Skeletal muscle tissue (tissue), 4 donors: ENCODE measurements around the gene TMEM167B. TPM values are rescaled to one million over a fixed set of nuclear protein-coding genes. Genes with fewer than 3 reads are reported as not detected.

ENCODE experiments used
- H3K27ac ChIP-seq: one replicate; pipeline ENCODE4 v1.7.0; 2013; ENCODE audit warnings: mild to moderate bottlenecking, low read depth, low read length, inconsistent platforms
- H3K27me3 ChIP-seq, 3 donors: one replicate each; pipeline ENCODE4 v1.7.0; 2013; ENCODE audit warnings: low read length in 3 of 3; ENCODE audit not compliant: control insufficient read depth in 3 of 3, insufficient read depth in 3 of 3
- H3K36me3 ChIP-seq, 3 donors: one replicate each; pipeline ENCODE4 v1.7.0; 2013; ENCODE audit warnings: low read length in 3 of 3; ENCODE audit not compliant: control insufficient read depth in 3 of 3, insufficient read depth in 3 of 3
- H3K4me1 ChIP-seq, 3 donors: one replicate each; pipeline ENCODE4 v1.7.0; 2013; ENCODE audit warnings: low read length in 3 of 3, mild to moderate bottlenecking in 3 of 3; ENCODE audit not compliant: control insufficient read depth in 3 of 3, insufficient read depth in 3 of 3
- H3K4me3 ChIP-seq, 3 donors: one replicate each; pipeline ENCODE4 v1.7.0; 2013; ENCODE audit warnings: low read length in 3 of 3
- H3K9ac ChIP-seq, 3 donors: one replicate each; pipeline ENCODE4 v1.7.0; 2013; ENCODE audit warnings: low read length in 3 of 3, mild to moderate bottlenecking in 3 of 3, moderate library complexity in 2 of 3, low read depth in 1 of 3
- H3K9me3 ChIP-seq, 3 donors: one replicate each; pipeline ENCODE4 v1.7.0; 2013; ENCODE audit warnings: low read length in 3 of 3; ENCODE audit not compliant: control insufficient read depth in 3 of 3
- total RNA-seq: library from RNA; depleted of rRNA; stranded (reverse); fragments of >200 nt; gene quantifications from one replicate; pipeline ENCODE4 v1.2.3, GENCODE V29; 2014
- donor health status: Osteomylitis.

The TMEM167B gene
- total RNA-seq, 1 donor from 2014 or later: 20.4 TPM

GRCh38 chr1:109056064-109056463 lies 34.5 kb upstream of the TMEM167B start:
- Histone ChIP-seq H3K27ac (no peak overlapping the region), H3K9ac (no peak overlapping the region), H3K9me3 (no peaks in the 10 kb centered on the region), H3K36me3 (no peaks in the 10 kb centered on the region), H3K27me3 (no peaks in the 10 kb centered on the region), H3K4me1 (peaks cover under 1 to 4% (median 2%) of the 10 kb centered on the region in 3 donors), H3K4me3 (no peak overlapping the region)

DNA sequence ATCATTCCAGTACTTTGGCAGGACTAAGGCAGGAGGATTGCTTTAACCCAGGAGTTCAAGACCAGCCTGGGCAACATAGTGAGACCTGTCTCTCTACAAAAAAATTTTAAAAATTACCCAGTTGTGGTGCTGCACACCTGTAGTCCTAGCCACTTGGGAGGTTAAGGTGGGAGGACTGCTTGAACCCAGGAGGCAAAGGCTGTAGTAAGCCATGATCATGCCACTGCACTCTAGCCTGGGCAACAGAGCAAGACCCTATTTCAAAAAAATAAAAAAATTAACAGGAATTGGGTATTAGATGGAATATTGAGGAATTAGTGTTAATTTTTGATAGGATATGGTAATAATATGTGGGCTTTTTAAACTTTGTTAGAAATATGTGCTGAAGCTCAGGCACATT lies 31.5 kb upstream of the TMEM167B start:
- H3K9me3 ChIP-seq: no peaks in the 10 kb centered on the region
- no peaks in the 10 kb centered on the region for H3K27me3 ChIP-seq
- H3K27ac ChIP-seq: no peak overlapping the region
- no peak overlapping the region for H3K4me3 ChIP-seq
- peaks cover 0 to 3% (median 3%) of the 10 kb centered on the region in 3 donors for H3K36me3 ChIP-seq
- peaks cover 2 to 9% (median 4%) of the 10 kb centered on the region in 3 donors for H3K4me1 ChIP-seq
- H3K9ac ChIP-seq: no peak overlapping the region

- Histone ChIP-seq H3K9ac (peak overlapping the region in 1 of 3 donors; percentile 32), H3K4me3 (no peak overlapping the region), H3K36me3 (peaks cover 3 to 9% (median 7%) of the 10 kb centered on the region in 3 donors), H3K27me3 (no peaks in the 10 kb centered on the region), H3K27ac (no peak overlapping the region), H3K9me3 (no peaks in the 10 kb centered on the region), H3K4me1 (peaks cover 2 to 9% (median 4%) of the 10 kb centered on the region in 3 donors)
These were observed 29.9 kb upstream of the TMEM167B start for GRCh38 chr1:109060707-109061106.

- Histone ChIP-seq H3K27ac (no peak overlapping the region), H3K9ac (peak overlapping the region in 1 of 3 donors; percentile 32), H3K27me3 (no peaks in the 10 kb centered on the region), H3K36me3 (peaks cover 3 to 10% (median 7%) of the 10 kb centered on the region in 3 donors), H3K9me3 (no peaks in the 10 kb centered on the region), H3K4me1 (peaks cover 2 to 9% (median 4%) of the 10 kb centered on the region in 3 donors), H3K4me3 (no peak overlapping the region)
These were observed 29.4 kb upstream of the TMEM167B start for GRCh38 chr1:109061183-109061582.

- peaks cover 2 to 9% (median 4%) of the 10 kb centered on the region in 3 donors for H3K4me1 ChIP-seq
- H3K4me3 ChIP-seq: no peak overlapping the region
- no peak overlapping the region for H3K9ac ChIP-seq
- no peak overlapping the region for H3K27ac ChIP-seq
- H3K36me3 ChIP-seq: peaks cover 6 to 19% (median 10%) of the 10 kb centered on the region in 3 donors
- no peaks in the 10 kb centered on the region for H3K9me3 ChIP-seq
- H3K27me3 ChIP-seq: no peaks in the 10 kb centered on the region
These were observed 25.4 kb upstream of the TMEM167B start for GRCh38 chr1:109065137-109065536.

GRCh38 chr1:109067883-109068282 lies 22.7 kb upstream of the TMEM167B start:
- Histone ChIP-seq H3K27me3 (no peaks in the 10 kb centered on the region), H3K4me3 (no peak overlapping the region), H3K27ac (no peak overlapping the region), H3K36me3 (peaks cover 8 to 21% (median 10%) of the 10 kb centered on the region in 3 donors), H3K4me1 (no peaks in the 10 kb centered on the region), H3K9ac (no peak overlapping the region), H3K9me3 (no peaks in the 10 kb centered on the region)

DNA sequence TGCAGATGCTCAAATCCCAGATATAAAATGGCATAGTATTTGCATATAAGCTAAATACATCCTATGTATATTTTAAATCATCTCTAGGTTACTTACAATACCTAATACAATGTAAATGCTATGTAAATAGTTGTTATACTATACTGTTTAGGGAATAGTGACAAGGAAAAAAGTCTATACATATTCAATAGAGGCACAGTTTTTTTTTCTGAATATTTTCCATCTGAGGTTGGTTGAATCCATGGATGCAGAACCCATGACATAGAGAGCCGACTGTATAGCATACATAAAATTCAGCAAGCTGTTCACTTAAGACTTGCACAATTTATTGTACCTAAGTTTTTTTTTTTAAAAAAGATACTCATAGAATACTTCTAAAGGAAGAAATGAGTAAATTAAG lies 21.3 kb upstream of the TMEM167B start:
- Histone ChIP-seq H3K4me3 (no peak overlapping the region), H3K4me1 (no peaks in the 10 kb centered on the region), H3K27me3 (no peaks in the 10 kb centered on the region), H3K36me3 (peaks cover 8 to 22% (median 10%) of the 10 kb centered on the region in 3 donors), H3K9ac (no peak overlapping the region), H3K9me3 (no peaks in the 10 kb centered on the region), H3K27ac (no peak overlapping the region)

GRCh38 chr1:109075531-109076490 lies 14.8 kb upstream of the TMEM167B start, which contains the start of gene TAF13:
TSS of gene TAF13 (minus strand) at chr1:109076003. CDS start at chr1:109075947, 56 bp downstream.
- Histone ChIP-seq H3K27ac (peak within 1 kb of the TSS; percentile 95), H3K4me3 (peak within 1 kb of the TSS; percentile 95 to 97 (median 97)), H3K36me3 (peaks cover 1 to 6% (median 2%) of the 10 kb centered on the region in 3 donors), H3K9me3 (no peaks in the 10 kb centered on the region), H3K9ac (peak within 1 kb of the TSS; percentile 92 to 96 (median 95)), H3K27me3 (no peaks in the 10 kb centered on the region), H3K4me1 (peaks cover 3 to 7% (median 6%) of the 10 kb centered on the region in 3 donors)

DNA sequence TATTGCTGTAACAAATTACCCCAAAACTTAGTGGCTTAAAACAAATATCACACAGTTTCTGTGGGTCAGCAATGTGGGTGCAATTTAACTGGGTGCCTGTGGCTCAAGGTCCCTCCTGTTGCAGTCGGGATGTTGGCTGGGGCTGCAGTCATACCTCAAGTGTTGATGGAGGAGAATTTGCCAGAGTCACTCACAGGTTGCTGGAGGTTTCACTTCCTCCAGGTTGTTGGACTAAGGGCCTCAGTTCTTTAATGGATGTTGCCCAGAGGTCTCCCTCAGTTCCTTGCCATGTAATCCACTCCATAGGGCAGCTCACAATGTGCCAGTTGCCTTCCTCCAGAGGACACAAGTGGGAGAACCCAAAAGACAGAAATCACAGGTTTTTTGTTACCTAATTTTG lies 12.2 kb upstream of the TMEM167B start:
- Histone ChIP-seq H3K4me3 (no peak overlapping the region), H3K36me3 (peaks cover 0 to 2% (median 0%) of the 10 kb centered on the region in 3 donors), H3K27ac (no peak overlapping the region), H3K4me1 (peaks cover 3 to 7% (median 6%) of the 10 kb centered on the region in 3 donors), H3K9ac (no peak overlapping the region), H3K9me3 (no peaks in the 10 kb centered on the region), H3K27me3 (no peaks in the 10 kb centered on the region)

DNA sequence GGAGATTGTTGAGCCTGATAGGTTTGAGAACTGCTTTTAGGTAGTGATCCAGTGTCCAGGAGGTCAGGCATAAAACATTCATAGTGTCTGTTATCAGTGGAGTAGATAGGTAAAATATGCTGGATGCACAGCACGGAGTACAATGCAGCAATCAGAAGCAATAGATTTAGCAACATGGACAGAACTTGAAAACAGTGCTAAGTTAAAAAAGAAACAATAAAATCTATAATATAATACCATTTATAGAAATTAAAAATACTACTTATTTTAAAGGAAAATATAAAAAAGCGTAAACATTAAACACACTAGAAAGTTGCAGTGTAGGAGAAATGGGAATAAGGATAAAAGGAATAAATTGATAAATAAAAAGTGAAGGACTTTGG lies 11.3 kb upstream of the TMEM167B start:
- H3K4me3 ChIP-seq: no peak overlapping the region
- H3K27ac ChIP-seq: no peak overlapping the region
- H3K4me1 ChIP-seq: peaks cover 3 to 7% (median 6%) of the 10 kb centered on the region in 3 donors
- H3K36me3 ChIP-seq: no peaks in the 10 kb centered on the region
- no peaks in the 10 kb centered on the region for H3K9me3 ChIP-seq
- no peaks in the 10 kb centered on the region for H3K27me3 ChIP-seq
- no peak overlapping the region for H3K9ac ChIP-seq
